Natural killer cell (primary cell): ENCODE measurements around the gene C2CD2. TPM values are rescaled to one million over a fixed set of nuclear protein-coding genes. Genes with fewer than 3 reads are reported as not detected.

Experiments
- ATAC-seq, 3 donors: fragments of 150-1000 bp in 2 of 3; fragments of 200-7000 bp in 1 of 3; cut with Tn5 transposase; 1 replicate in 1 of 3; 2 replicates in 2 of 3; pipeline ENCODE4 v1.10.0; 2021; ENCODE audit warnings: mild to moderate bottlenecking in 2 of 3, moderate library complexity in 2 of 3
- DNase-seq, 2 donors: peaks; one replicate each; pipeline versions ENCODE4 v3.0.0 to v3.0.0-alpha.2; 2013 to 2021; ENCODE audit warnings: mixed read lengths in 1 of 2
- H3K27ac ChIP-seq: one replicate; pipeline ENCODE4 v1.5.1; 2013; ENCODE audit warnings: mild to moderate bottlenecking, low read length
- H3K27me3 ChIP-seq: one replicate; pipeline ENCODE4 v1.6.1; 2013; ENCODE audit warnings: low read length; ENCODE audit not compliant: control insufficient read depth, insufficient read depth
- H3K36me3 ChIP-seq: one replicate; pipeline ENCODE4 v1.6.1; 2013; ENCODE audit warnings: low read length; ENCODE audit not compliant: control insufficient read depth, insufficient read depth
- H3K4me1 ChIP-seq: one replicate; pipeline ENCODE4 v1.6.1; 2013; ENCODE audit warnings: low read length; ENCODE audit not compliant: control insufficient read depth, insufficient read depth
- H3K4me3 ChIP-seq: one replicate; pipeline ENCODE4 v1.5.1; 2013; ENCODE audit warnings: low read length
- H3K9me3 ChIP-seq: one replicate; pipeline ENCODE4 v1.6.1; 2013; ENCODE audit warnings: low read length; ENCODE audit not compliant: control insufficient read depth, insufficient read depth
- H3K27ac Mint-ChIP-seq, 2 donors: one replicate each; pipeline ENCODE4 v1.8.0; 2022; ENCODE audit warnings: mild to moderate bottlenecking in 2 of 2, mixed read lengths in 2 of 2, moderate library complexity in 1 of 2
- H3K27me3 Mint-ChIP-seq, 2 donors: one replicate each; pipeline ENCODE4 v1.8.0; 2022; ENCODE audit warnings: low read depth in 2 of 2, mixed read lengths in 2 of 2
- H3K36me3 Mint-ChIP-seq: one replicate; pipeline ENCODE4 v1.8.0; 2022; ENCODE audit warnings: mixed read lengths
- H3K4me1 Mint-ChIP-seq, 2 donors: one replicate each; pipeline ENCODE4 v1.8.0; 2022; ENCODE audit warnings: mixed read lengths in 2 of 2
- H3K4me3 Mint-ChIP-seq: one replicate; pipeline ENCODE4 v1.8.0; 2022; ENCODE audit warnings: mild to moderate bottlenecking, moderate library complexity, mixed read lengths
- H3K9me3 Mint-ChIP-seq, 2 donors: one replicate each; pipeline ENCODE4 v1.8.0; 2022; ENCODE audit warnings: mixed read lengths in 2 of 2
- WGBS: methylation state at CpG from one replicate; pipeline ENCODE4 v1.1.7; 2013; ENCODE audit warnings: missing lambda C conversion rate; ENCODE audit not compliant: insufficient coverage; 5-methylcytosine and 5-hydroxymethylcytosine counted together
- intact Hi-C: fragments of 100-400 bp; cut with micrococcal nuclease; formaldehyde crosslinking; loops from one replicate; pipeline ENCODE4 v1.14.2; 2022
- total RNA-seq, 4 donors: library from RNA; stranded (reverse); fragments of 120-200 nt in 1 of 4; gene quantifications; one replicate each; pipeline versions ENCODE4 v1.2.3 to v1.2.4, GENCODE V29; 2013 to 2022
- TF ChIP-seq, protein P1 (sequence below): fragments of 200-600 bp; IDR thresholded peaks from one replicate; pipeline ENCODE4 v1.8.0; 2022; ENCODE audit warnings: antibody characterized with exemption

Gene C2CD2
- total RNA-seq, 3 donors from 2014 or later (not counting 1 experiment from before 2014, with no cell fraction given) = 2.1 to 10.1 (median 8.9) TPM

DNA sequence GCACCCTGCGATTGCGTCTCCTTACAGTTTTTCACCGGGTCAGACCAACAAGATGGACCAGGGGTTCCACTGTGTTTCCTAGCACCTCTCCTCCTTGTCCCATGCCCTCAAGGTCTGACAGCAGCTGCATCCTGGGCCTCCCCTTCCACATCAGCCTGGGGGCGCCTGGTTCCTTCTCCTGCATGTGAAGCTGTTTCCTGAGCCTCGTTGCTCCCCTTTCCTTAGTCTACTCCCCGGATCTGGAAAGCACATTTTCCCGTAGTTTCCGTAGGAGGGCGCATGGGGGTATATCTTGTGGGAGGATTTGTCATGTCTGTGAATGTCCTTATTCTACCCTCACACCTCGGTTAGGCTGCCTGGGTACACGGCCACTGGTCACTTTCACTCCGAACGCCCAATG, 80.8 kb downstream of the C2CD2 start:
- Mint-ChIP-seq H3K27me3 (no peaks in the 10 kb centered on the region), H3K4me1 (peaks cover 21 to 36% of the 10 kb centered on the region in 2 donors), H3K9me3 (no peaks in the 10 kb centered on the region), H3K36me3 (no peaks in the 10 kb centered on the region), H3K27ac (no peak overlapping the region), H3K4me3 (no peak overlapping the region)
- Histone ChIP-seq H3K4me1 (peaks cover 9% of the 10 kb centered on the region), H3K4me3 (no peak overlapping the region), H3K36me3 (no peaks in the 10 kb centered on the region), H3K27ac (no peak overlapping the region), H3K27me3 (no peaks in the 10 kb centered on the region), H3K9me3 (no peaks in the 10 kb centered on the region)
- TF ChIP-seq, protein P1, sequence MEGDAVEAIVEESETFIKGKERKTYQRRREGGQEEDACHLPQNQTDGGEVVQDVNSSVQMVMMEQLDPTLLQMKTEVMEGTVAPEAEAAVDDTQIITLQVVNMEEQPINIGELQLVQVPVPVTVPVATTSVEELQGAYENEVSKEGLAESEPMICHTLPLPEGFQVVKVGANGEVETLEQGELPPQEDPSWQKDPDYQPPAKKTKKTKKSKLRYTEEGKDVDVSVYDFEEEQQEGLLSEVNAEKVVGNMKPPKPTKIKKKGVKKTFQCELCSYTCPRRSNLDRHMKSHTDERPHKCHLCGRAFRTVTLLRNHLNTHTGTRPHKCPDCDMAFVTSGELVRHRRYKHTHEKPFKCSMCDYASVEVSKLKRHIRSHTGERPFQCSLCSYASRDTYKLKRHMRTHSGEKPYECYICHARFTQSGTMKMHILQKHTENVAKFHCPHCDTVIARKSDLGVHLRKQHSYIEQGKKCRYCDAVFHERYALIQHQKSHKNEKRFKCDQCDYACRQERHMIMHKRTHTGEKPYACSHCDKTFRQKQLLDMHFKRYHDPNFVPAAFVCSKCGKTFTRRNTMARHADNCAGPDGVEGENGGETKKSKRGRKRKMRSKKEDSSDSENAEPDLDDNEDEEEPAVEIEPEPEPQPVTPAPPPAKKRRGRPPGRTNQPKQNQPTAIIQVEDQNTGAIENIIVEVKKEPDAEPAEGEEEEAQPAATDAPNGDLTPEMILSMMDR = no peak
- no peak for DNase-seq
- WGBS = 88% methylated on average over 9 of the region's 13 CpGs
- ATAC-seq = no peak
- intact Hi-C loops = no loop called here

DNA sequence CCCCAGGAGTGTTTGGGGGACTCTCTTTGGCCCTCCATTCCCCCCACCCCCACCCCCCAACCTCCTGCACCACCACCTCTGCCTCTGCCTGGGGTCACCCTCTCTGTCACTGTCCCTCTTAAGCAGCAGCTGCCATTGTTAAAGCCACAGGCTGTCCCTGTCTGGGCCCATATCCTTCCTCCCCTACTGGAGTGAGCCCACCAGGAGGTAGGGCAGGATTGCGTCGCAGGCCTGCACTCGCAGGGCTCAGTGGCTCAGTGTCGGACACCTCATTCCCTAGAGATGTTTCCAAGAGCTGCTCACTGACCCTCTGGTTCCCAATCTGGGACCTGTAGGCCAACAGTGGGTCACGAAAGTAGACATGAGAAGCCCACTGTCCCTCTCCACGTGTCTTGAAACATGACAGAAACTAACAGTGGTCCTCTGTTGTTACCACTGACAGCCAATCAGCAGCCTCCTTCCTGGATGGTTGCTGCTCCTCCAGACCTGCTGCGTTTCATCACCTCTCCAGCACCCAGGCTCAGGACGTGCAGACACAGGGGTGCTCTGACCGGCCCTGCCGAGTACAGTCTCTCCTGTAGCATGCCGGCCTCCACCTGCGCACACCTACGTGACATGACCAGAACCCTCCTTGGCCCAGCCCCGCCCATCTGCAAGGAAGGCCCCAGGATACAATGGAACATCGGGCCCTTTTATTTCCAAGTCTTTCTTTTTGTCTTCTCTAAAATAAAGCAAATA, 82.4 kb downstream of the C2CD2 start:
- Mint-ChIP-seq H3K36me3 (no peaks in the 10 kb centered on the region), H3K27me3 (no peaks in the 10 kb centered on the region), H3K4me3 (no peak overlapping the region), H3K9me3 (no peaks in the 10 kb centered on the region), H3K27ac (no peak overlapping the region), H3K4me1 (peaks cover 10 to 22% of the 10 kb centered on the region in 2 donors)
- DNase-seq (no peak), ATAC-seq (no peak)
- WGBS = 97% methylated on average over 14 of the region's 15 CpGs
- intact Hi-C loops = no loop called here
- TF ChIP-seq, protein P1 = no peak
- no peak overlapping the region for H3K27ac ChIP-seq
- H3K36me3 ChIP-seq = no peaks in the 10 kb centered on the region
- no peaks in the 10 kb centered on the region for H3K27me3 ChIP-seq
- H3K9me3 ChIP-seq = no peaks in the 10 kb centered on the region
- no peaks in the 10 kb centered on the region for H3K4me1 ChIP-seq
- H3K4me3 ChIP-seq = no peak overlapping the region

DNA sequence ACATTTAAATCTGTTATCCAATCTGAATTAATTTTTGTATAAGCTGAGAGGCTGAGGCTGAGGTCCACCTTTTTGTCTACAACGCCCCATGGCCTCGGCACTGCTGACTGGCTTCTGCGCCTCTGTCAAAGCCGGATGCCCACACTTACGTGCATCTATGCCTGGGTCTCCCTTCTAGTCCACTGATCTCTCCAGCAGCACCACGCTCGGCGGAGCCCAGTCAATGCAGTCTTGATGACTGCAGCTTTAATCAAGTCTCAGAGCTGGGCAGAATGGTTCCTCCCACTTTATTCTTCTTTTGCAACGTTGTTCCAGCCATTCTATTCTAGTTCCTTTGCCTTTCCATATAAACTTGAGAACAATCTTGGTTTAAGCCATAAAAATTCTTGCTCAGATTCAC, 84.0 kb downstream of the C2CD2 start:
- Mint-ChIP-seq H3K27ac (no peak overlapping the region), H3K36me3 (no peaks in the 10 kb centered on the region), H3K27me3 (no peaks in the 10 kb centered on the region), H3K4me1 (peaks cover 18 to 24% of the 10 kb centered on the region in 2 donors), H3K9me3 (no peaks in the 10 kb centered on the region), H3K4me3 (no peak overlapping the region)
- intact Hi-C loops = no loop called here
- H3K36me3 ChIP-seq = no peaks in the 10 kb centered on the region
- H3K9me3 ChIP-seq = no peaks in the 10 kb centered on the region
- DNase-seq (no peak), ATAC-seq (no peak)
- H3K4me3 ChIP-seq = no peak overlapping the region
- H3K27me3 ChIP-seq = no peaks in the 10 kb centered on the region
- H3K27ac ChIP-seq = no peak overlapping the region
- TF ChIP-seq, protein P1 = no peak
- WGBS = 95% methylated on average over 9 of the region's 9 CpGs
- peaks cover 10% of the 10 kb centered on the region for H3K4me1 ChIP-seq
